HEK293 (cell line): ENCODE results near the gene MARCHF11.

Source experiments
- PRDM4 ChIP-seq: fragments of 450-650 bp; formaldehyde crosslinking; IDR thresholded peaks from 2 replicates; pipeline ENCODE4 v1.5.1; 2017; ENCODE audit warnings: missing biosample characterization, missing genetic modification characterization
- ZBTB21 ChIP-seq: fragments of 450-650 bp; formaldehyde crosslinking; IDR thresholded peaks from 2 replicates; pipeline ENCODE4 v1.5.1; 2017; ENCODE audit warnings: missing biosample characterization, missing genetic modification characterization
- ZNF175 ChIP-seq: fragments of 450-650 bp; formaldehyde crosslinking; IDR thresholded peaks from 2 replicates; pipeline ENCODE4 v1.5.1; 2016; ENCODE audit warnings: missing biosample characterization, missing genetic modification characterization
- ZNF274 ChIP-seq, 2 experiments: fragments of 200-500 bp in 1 of 2; fragments of 450-650 bp in 1 of 2; sonication (Bioruptor generic) in 1 of 2; formaldehyde crosslinking in 1 of 2; IDR thresholded peaks; 2 replicates each; pipeline versions ENCODE4 v1.5.1 to v1.6.1; 2014 to 2016; ENCODE audit warnings: borderline replicate concordance in 1 of 2, inconsistent platforms in 1 of 2, low read length in 1 of 2, missing biosample characterization in 1 of 2, missing genetic modification characterization in 1 of 2
- ZNF510 ChIP-seq: fragments of 450-650 bp; formaldehyde crosslinking; IDR thresholded peaks from 2 replicates; pipeline ENCODE4 v1.5.1; 2018; ENCODE audit warnings: mild to moderate bottlenecking, missing genetic modification characterization, missing biosample characterization; ENCODE audit not compliant: insufficient replicate concordance
- ZNF580 ChIP-seq: fragments of 450-650 bp; formaldehyde crosslinking; IDR thresholded peaks from 2 replicates; pipeline ENCODE4 v1.5.1; 2016; ENCODE audit warnings: missing biosample characterization, missing genetic modification characterization
- ZNF596 ChIP-seq: fragments of 450-650 bp; IDR thresholded peaks from 2 replicates; pipeline ENCODE4 v1.5.0; 2018; ENCODE audit warnings: missing biosample characterization, mild to moderate bottlenecking, missing genetic modification characterization, moderate library complexity
- ZNF785 ChIP-seq: fragments of 450-650 bp; formaldehyde crosslinking; IDR thresholded peaks from 2 replicates; pipeline ENCODE4 v1.5.1; 2016; ENCODE audit warnings: missing biosample characterization, missing genetic modification characterization
- ZSCAN30 ChIP-seq: fragments of 450-650 bp; IDR thresholded peaks from 2 replicates; pipeline ENCODE4 v1.5.1; 2018; ENCODE audit warnings: missing biosample characterization, mild to moderate bottlenecking, missing genetic modification characterization, moderate library complexity
- TF ChIP-seq, protein P1 (sequence below): fragments of 450-650 bp; formaldehyde crosslinking; IDR thresholded peaks from 2 replicates; pipeline ENCODE4 v1.5.1; 2016; ENCODE audit warnings: missing biosample characterization, missing genetic modification characterization
- TF ChIP-seq, protein P2 (sequence below): fragments of 450-650 bp; formaldehyde crosslinking; IDR thresholded peaks from 2 replicates; pipeline ENCODE4 v1.5.1; 2016; ENCODE audit warnings: missing biosample characterization, missing genetic modification characterization

- no peak for TF ChIP-seq ZNF596 (tag by site-specific recombination)
- TF ChIP-seq PRDM4: no peak
- TF ChIP-seq, protein P1, sequence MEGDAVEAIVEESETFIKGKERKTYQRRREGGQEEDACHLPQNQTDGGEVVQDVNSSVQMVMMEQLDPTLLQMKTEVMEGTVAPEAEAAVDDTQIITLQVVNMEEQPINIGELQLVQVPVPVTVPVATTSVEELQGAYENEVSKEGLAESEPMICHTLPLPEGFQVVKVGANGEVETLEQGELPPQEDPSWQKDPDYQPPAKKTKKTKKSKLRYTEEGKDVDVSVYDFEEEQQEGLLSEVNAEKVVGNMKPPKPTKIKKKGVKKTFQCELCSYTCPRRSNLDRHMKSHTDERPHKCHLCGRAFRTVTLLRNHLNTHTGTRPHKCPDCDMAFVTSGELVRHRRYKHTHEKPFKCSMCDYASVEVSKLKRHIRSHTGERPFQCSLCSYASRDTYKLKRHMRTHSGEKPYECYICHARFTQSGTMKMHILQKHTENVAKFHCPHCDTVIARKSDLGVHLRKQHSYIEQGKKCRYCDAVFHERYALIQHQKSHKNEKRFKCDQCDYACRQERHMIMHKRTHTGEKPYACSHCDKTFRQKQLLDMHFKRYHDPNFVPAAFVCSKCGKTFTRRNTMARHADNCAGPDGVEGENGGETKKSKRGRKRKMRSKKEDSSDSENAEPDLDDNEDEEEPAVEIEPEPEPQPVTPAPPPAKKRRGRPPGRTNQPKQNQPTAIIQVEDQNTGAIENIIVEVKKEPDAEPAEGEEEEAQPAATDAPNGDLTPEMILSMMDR (tag by site-specific recombination): no peak
- TF ChIP-seq ZNF510 (tag by site-specific recombination): no peak
- no peak for TF ChIP-seq ZNF175 (tag by site-specific recombination)
- TF ChIP-seq ZNF274 (IDR thresholded peaks at IDR 0.05; ENCODE audit: low read length): no peak
- TF ChIP-seq ZNF274 (tag by site-specific recombination; IDR thresholded peaks at IDR 0.05; ENCODE audit: borderline replicate concordance): no peak
- TF ChIP-seq ZNF785 (tag by site-specific recombination): no peak
- no peak for TF ChIP-seq ZBTB21
- TF ChIP-seq, protein P2, sequence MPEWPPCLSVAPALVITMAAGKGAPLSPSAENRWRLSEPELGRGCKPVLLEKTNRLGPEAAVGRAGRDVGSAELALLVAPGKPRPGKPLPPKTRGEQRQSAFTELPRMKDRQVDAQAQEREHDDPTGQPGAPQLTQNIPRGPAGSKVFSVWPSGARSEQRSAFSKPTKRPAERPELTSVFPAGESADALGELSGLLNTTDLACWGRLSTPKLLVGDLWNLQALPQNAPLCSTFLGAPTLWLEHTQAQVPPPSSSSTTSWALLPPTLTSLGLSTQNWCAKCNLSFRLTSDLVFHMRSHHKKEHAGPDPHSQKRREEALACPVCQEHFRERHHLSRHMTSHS (tag by site-specific recombination): no peak
- no peak for TF ChIP-seq ZSCAN30
- TF ChIP-seq ZNF580 (tag by site-specific recombination): no peak
Observed at GRCh38 chr5:16144416-16144815, 35.2 kb downstream of the MARCHF11 start.
